ENCODE measurements around the gene S100A13. TPM values are rescaled to one million over a fixed set of nuclear protein-coding genes. Genes with fewer than 3 reads are reported as not detected.

The S100A13 gene
- 155 to 191 TPM (median 185 TPM) in 5 replicates for total RNA-seq (2022; extraction: Qiagen RNA extraction)

DNA sequence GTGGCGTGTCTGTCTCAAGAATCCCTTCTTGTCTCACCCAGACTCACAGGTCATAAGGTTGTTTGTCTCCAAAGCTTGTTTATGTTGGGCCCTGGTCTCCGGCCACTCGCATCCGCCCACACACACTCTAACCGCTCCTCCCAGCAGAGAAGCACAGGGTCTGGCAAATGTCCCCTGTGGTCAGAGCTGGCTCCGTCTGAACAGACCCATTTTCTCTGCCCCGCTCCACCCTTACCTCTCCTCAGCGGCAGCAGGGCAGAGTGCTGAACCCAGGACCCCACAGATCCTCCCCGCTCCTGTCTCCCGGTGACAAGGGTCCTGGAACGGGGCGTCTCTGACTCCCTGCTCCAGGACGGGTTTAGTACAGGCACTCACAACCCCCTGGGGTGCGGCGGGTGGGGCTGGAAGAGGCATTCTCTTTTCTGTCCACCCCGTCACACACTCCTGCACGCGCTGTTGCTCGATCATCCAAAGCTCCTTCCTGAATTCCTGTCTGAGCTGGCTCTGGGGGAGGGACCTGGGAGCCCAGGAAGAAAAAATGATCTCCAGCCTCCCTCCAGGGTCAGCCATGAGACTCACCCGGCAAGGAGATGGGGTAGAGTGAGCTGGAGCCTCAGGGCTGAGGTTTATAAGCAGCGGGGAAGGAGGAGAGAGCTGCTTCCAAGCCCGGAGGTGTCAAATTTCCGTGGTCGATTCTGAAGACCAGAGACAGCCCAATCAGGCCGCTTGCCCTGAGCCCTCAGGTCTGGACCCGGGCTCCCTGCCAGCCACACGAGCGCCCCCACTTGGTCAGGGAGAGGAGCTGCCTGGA is at the start of gene S100A13:
Gene S100A13 (minus strand): TSS at position 602 of the 811 bp plus-strand sequence. CDS start 1,033 bp downstream, outside the sequence.

GRCh38 chr1:153670859-153671627 is 43.7 kb upstream of the S100A13 start, which contains the start of gene ILF2:
Gene ILF2, minus strand, starts transcription at chr1:153670993. Its CDS starts 71 bp downstream, at chr1:153670922.

GRCh38 chr1:153658400-153659174 is 31.3 kb upstream of the S100A13 start, which contains the start of gene SNAPIN:
Gene SNAPIN, plus strand, starts transcription at chr1:153658703. Its CDS starts 41 bp downstream, at chr1:153658744.

DNA sequence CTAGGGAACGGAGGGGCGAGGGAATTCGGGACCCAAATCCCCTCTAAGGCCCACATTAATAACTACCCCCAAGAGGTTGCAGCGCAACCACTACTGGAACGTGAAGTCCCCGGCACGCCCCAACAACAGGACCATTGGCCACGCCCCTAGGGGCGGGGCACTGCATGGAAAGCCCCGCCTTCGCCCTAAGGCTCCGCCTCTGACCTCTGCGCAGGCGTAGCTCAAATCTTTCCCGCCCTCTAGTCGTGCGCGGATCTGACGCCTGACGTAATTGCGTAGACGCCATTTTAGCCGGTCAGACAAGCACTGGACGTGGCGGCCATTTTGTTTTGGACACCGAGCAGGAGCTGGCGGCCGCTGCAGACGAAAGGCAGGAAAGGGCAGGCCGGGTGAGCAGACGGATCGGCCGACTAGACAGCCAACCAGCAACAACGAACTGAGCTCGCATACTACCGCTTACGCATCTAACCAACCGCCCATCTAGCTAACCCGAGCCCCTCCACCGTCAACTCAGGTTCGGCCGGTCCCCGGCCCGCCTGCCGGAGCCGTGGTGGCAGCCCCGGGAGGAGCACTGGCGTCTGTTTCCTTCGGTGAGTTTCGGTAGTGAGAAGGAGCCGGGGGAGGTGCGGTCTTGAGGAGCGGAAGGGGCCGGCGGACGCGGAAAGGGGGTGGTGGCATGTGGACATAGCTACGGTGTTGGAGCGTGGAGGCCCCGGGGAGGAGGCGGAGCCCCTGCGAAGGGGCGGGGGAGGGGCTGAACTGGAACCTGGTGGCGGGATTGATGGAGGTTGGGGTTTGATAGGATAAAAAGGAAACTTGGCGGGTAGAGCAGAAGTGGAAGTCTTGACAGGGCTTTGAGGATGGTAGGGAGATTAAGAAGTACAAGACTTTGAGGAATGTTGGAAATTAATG is 6.7 kb upstream of the S100A13 start, which contains the start of gene CHTOP:
Gene CHTOP (plus strand): TSS at position 313 of the 912 bp plus-strand sequence. CDS start 2,523 bp downstream, outside the sequence.

GRCh38 chr1:153627715-153628626 is 666 bp upstream of the S100A13 start, which contains the start of gene S100A1:
Gene S100A1, plus strand, starts transcription at chr1:153628434. Its CDS starts 2,088 bp downstream, at chr1:153630522.

DNA sequence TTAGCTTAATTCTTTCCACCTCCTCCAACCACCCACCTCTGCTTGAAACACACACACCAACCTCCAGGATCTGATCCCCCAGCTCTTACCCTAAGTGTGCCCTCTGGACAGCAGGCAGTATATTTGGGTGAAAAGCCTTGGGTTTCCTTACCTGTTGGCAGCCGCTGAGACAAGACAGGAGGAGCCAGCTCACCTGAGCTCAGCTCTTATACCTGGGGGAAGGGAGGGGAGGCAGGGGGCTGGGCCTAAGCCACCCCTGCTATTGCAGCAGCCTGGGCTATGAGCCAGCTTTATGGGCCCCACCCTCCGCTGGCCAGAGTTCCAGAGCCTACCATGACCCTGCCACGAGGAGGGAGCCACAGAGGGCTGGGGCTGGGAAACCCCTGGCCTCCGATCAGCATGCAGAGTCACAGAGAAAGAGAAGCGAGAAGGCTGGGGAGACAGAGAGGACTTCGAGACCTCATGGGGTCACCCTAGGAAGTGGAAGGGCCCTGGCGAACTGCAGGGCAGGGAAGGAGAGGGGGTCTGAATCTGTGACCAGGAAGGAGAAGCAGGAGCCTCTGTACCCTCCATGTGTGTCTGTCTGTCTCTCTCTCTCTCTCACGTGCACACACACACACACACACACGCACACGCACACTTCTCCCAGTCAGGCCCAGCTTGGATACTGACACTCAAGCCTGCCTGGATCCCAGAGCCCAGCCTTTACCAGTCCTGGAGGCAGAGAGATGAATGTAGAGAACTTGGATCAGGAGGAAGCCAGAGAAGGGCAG is 11.0 kb downstream of the S100A13 start, which contains the start of gene S100A14:
Gene S100A14 (minus strand): TSS at position 182 of the 773 bp plus-strand sequence. CDS start 467 bp downstream, outside the sequence.

DNA sequence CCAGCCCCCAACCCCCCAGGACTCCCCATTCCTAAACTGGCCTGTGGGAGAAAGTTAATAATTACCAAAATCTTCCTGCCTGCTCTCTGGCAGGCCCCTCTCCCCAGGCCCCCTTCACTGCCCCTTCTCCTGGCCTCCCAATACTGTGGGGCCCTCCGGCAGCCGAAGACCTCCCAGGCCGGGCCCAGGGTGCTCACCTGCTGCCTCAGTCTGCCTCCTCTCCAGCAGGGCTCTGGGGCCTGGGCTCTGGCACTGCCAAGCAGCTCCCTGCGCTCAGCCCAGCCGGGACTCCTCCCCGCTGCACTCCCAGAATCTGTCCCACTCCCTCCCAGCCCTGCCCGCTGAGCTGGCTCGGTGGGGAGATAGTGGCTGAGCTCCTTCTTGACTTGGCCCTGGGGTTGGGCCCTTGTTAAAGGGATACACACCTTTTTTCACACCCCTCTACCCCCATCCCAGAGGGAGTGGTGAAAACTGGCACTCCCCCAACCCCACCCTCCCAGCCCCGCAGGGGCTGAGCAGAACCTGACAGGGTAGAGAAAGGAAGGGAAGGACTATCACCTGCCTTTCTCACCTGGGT is 14.5 kb downstream of the S100A13 start, which contains the start of gene S100A16:
Gene S100A16 (minus strand): TSS at position 383 of the 577 bp plus-strand sequence. CDS start 4,986 bp downstream, outside the sequence.

Other genes starting within 250 kb of the S100A13 start
- gene S100A8, start 236.4 kb downstream of the S100A13 start, total RNA-seq (2022; extraction: Qiagen RNA extraction), result not detected in 5 replicates
- gene S100A7A, start 211.0 kb downstream of the S100A13 start, total RNA-seq (2022; extraction: Qiagen RNA extraction), result not detected in 5 replicates
- gene S100A7, start 166.9 kb downstream of the S100A13 start, total RNA-seq (2022; extraction: Qiagen RNA extraction), result not detected in 5 replicates
- gene S100A6, start 91.5 kb downstream of the S100A13 start, total RNA-seq (2022; extraction: Qiagen RNA extraction), result 2,973 to 4,069 TPM (median 3,618 TPM) in 5 replicates
- 0.64 to 1.2 TPM (median 0.83 TPM) in 5 replicates for gene S100A5, start 86.6 kb downstream of the S100A13 start, total RNA-seq (2022; extraction: Qiagen RNA extraction)
- 1,517 to 1,961 TPM (median 1,696 TPM) in 5 replicates for gene S100A4, start 81.7 kb downstream of the S100A13 start, total RNA-seq (2022; extraction: Qiagen RNA extraction)
- gene S100A3, start 78.2 kb downstream of the S100A13 start, total RNA-seq (2022; extraction: Qiagen RNA extraction), result 107 to 126 TPM (median 115 TPM) in 5 replicates
- gene S100A2, start 61.7 kb downstream of the S100A13 start, total RNA-seq (2022; extraction: Qiagen RNA extraction), result 19.0 to 37.7 TPM (median 28.0 TPM) in 5 replicates
- 487 to 581 TPM (median 545 TPM) in 5 replicates for gene S100A16, start 14.4 kb downstream of the S100A13 start, total RNA-seq (2022; extraction: Qiagen RNA extraction)
- gene S100A14, start 11.2 kb downstream of the S100A13 start, total RNA-seq (2022; extraction: Qiagen RNA extraction), result 0.14 to 0.82 TPM (median 0.52 TPM) in 5 replicates
- gene S100A1, start 929 bp upstream of the S100A13 start, total RNA-seq (2022; extraction: Qiagen RNA extraction), result 0.61 to 1.1 TPM (median 0.83 TPM) in 5 replicates
- 75.2 to 85.0 TPM (median 76.0 TPM) in 5 replicates for gene CHTOP, start 6.6 kb upstream of the S100A13 start, total RNA-seq (2022; extraction: Qiagen RNA extraction)
- 53.6 to 62.1 TPM (median 59.1 TPM) in 5 replicates for gene SNAPIN, start 31.2 kb upstream of the S100A13 start, total RNA-seq (2022; extraction: Qiagen RNA extraction)
- gene ILF2, start 43.5 kb upstream of the S100A13 start, total RNA-seq (2022; extraction: Qiagen RNA extraction), result 260 to 307 TPM (median 274 TPM) in 5 replicates
- 1.6 to 2.5 TPM (median 1.9 TPM) in 5 replicates for gene NPR1, start 51.2 kb upstream of the S100A13 start, total RNA-seq (2022; extraction: Qiagen RNA extraction)
- gene INTS3, start 100.5 kb upstream of the S100A13 start, total RNA-seq (2022; extraction: Qiagen RNA extraction), result 18.7 to 21.0 TPM (median 20.5 TPM) in 5 replicates
- 0.84 to 1.8 TPM (median 1.0 TPM) in 5 replicates for gene SLC27A3, start 147.9 kb upstream of the S100A13 start, total RNA-seq (2022; extraction: Qiagen RNA extraction)

All from A549 treated with Hydrocortisone at 1 μM for 4 hours (cell line).